H1 (cell line): ENCODE results near the gene ERC1. TPM values are rescaled to one million over a fixed set of nuclear protein-coding genes. Genes with fewer than 3 reads are reported as not detected.

ENCODE experiments used
- CTCF ChIA-PET: fragments of 300-600 bp; sonication (Branson Sonifier 250); formaldehyde crosslinking; loops from one replicate; lab custom pipeline; 2021; ENCODE audit not compliant: partially characterized antibody; lab: Charles Lee
- POLR2A ChIA-PET: fragments of 300-600 bp; sonication (Branson Sonifier 250); formaldehyde crosslinking; loops from one replicate; lab custom pipeline; 2021; ENCODE audit warnings: inconsistent platforms; ENCODE audit not compliant: partially characterized antibody; lab: Charles Lee
- DNase-seq, 2 experiments: peaks; one replicate each; pipeline versions ENCODE4 v3.0.0 to v3.0.0-alpha.2; 2010 to 2022; ENCODE audit warnings: low spot score in 2 of 2, low read depth in 1 of 2, mixed read lengths in 1 of 2
- FAIRE-seq: peaks from 2 replicates; lab custom pipeline; 2011; peaks lifted over from hg19 to GRCh38; lab: Jason Lieb, UNC
- H2AFZ ChIP-seq: 2 replicates; pipeline ENCODE4 v1.8.1; 2012; ENCODE audit warnings: low read length, inconsistent platforms
- H2AK5ac ChIP-seq: 2 replicates; pipeline ENCODE4 v1.6.1; 2013; ENCODE audit warnings: low read depth, low read length
- H2BK120ac ChIP-seq: replicated peaks from 2 replicates; pipeline ENCODE3; 2013; ENCODE audit warnings: low read depth, low read length, inconsistent platforms
- H2BK12ac ChIP-seq: 2 replicates; pipeline ENCODE4 v1.6.1; 2013; ENCODE audit warnings: low read depth, low read length
- H2BK15ac ChIP-seq: 2 replicates; pipeline ENCODE4 v1.6.1; 2013; ENCODE audit warnings: low read length
- H2BK20ac ChIP-seq: 2 replicates; pipeline ENCODE4 v1.6.1; 2013; ENCODE audit warnings: low read length
- H2BK5ac ChIP-seq: 2 replicates; pipeline ENCODE4 v1.6.1; 2013; ENCODE audit warnings: low read depth, low read length
- H3K14ac ChIP-seq: 2 replicates; pipeline ENCODE4 v1.6.1; 2013; ENCODE audit warnings: inconsistent platforms; ENCODE audit not compliant: insufficient read length
- H3K18ac ChIP-seq: 2 replicates; pipeline ENCODE4 v1.6.1; 2013; ENCODE audit warnings: low read length; ENCODE audit errors: extremely low read depth
- H3K23ac ChIP-seq: 2 replicates; pipeline ENCODE4 v1.6.1; 2013; ENCODE audit warnings: inconsistent platforms; ENCODE audit not compliant: insufficient read length
- H3K23me2 ChIP-seq: 2 replicates; pipeline ENCODE4 v1.6.1; 2013; ENCODE audit warnings: low read depth, low read length
- H3K27ac ChIP-seq: 2 replicates; pipeline ENCODE4 v1.6.1; 2011; ENCODE audit warnings: low read depth, low read length, inconsistent platforms
- H3K27me3 ChIP-seq, 4 experiments: replicated peaks in 1 of 4; 1 replicate in 1 of 4; 2 replicates in 3 of 4; pipeline versions ENCODE4 v1.6.1 to v1.8.1; 2011 to 2013; ENCODE audit warnings: low read length in 3 of 4, mild to moderate bottlenecking in 3 of 4, inconsistent platforms in 2 of 4, mixed read lengths in 2 of 4, moderate library complexity in 1 of 4; ENCODE audit not compliant: control insufficient read depth in 3 of 4, insufficient read depth in 3 of 4; ENCODE audit errors: extremely low read depth in 1 of 4
- H3K36me3 ChIP-seq, 4 experiments: 2 replicates each; pipeline versions ENCODE4 v1.6.1 to v1.8.1; 2011 to 2013; ENCODE audit warnings: mild to moderate bottlenecking in 4 of 4, low read length in 3 of 4, moderate library complexity in 2 of 4, control low read depth in 1 of 4, inconsistent platforms in 1 of 4; ENCODE audit not compliant: insufficient read depth in 4 of 4, control insufficient read depth in 2 of 4
- H3K4ac ChIP-seq: replicated peaks from 2 replicates; pipeline ENCODE3; 2013; ENCODE audit warnings: low read length, low read depth, mixed read lengths, inconsistent platforms; ENCODE audit not compliant: insufficient read length
- H3K4me1 ChIP-seq, 4 experiments: replicated peaks in 1 of 4; 1 replicate in 1 of 4; 2 replicates in 3 of 4; pipeline versions ENCODE4 v1.6.1 to v1.8.1; 2011 to 2013; ENCODE audit warnings: low read length in 3 of 4, inconsistent platforms in 2 of 4, mixed read lengths in 1 of 4; ENCODE audit not compliant: insufficient read depth in 4 of 4, control insufficient read depth in 3 of 4
- H3K4me2 ChIP-seq, 2 experiments: 2 replicates each; pipeline versions ENCODE4 v1.6.1 to v1.8.1; 2011 to 2013; ENCODE audit warnings: low read depth in 2 of 2, low read length in 2 of 2, control low read depth in 1 of 2, inconsistent platforms in 1 of 2, mild to moderate bottlenecking in 1 of 2; ENCODE audit not compliant: insufficient read depth in 1 of 2
- H3K4me3 ChIP-seq, 4 experiments: fragments of 200-600, 300-600 bp in 1 of 4; sonication (generic), shearing (Covaris generic), sonication (Bioruptor Twin) in 1 of 4; 2 replicates each; pipeline versions ENCODE4 v1.5.1 to v1.8.1; 2011 to 2016; ENCODE audit warnings: low read length in 4 of 4, low read depth in 3 of 4, control low read depth in 2 of 4, inconsistent platforms in 2 of 4, mild to moderate bottlenecking in 2 of 4, mixed read lengths in 1 of 4, moderate library complexity in 1 of 4; ENCODE audit not compliant: insufficient read depth in 2 of 4; ENCODE audit errors: extremely low read depth in 1 of 4
- H3K56ac ChIP-seq: replicated peaks from 2 replicates; pipeline ENCODE3; 2013; ENCODE audit warnings: low read depth, mild to moderate bottlenecking, mixed read lengths, low read length, inconsistent platforms; ENCODE audit not compliant: insufficient read length
- H3K79me1 ChIP-seq: 2 replicates; pipeline ENCODE4 v1.6.1; 2013; ENCODE audit warnings: low read depth, low read length, control low read depth
- H3K79me2 ChIP-seq, 2 experiments: 2 replicates each; pipeline versions ENCODE4 v1.6.1 to v1.8.1; 2012 to 2013; ENCODE audit warnings: low read length in 2 of 2, mild to moderate bottlenecking in 2 of 2, inconsistent platforms in 1 of 2; ENCODE audit not compliant: insufficient read depth in 2 of 2, control insufficient read depth in 1 of 2
- H3K9ac ChIP-seq, 4 experiments: replicated peaks in 1 of 4; 1 replicate in 1 of 4; 2 replicates in 3 of 4; pipeline versions ENCODE4 v1.6.1 to v1.8.1; 2011 to 2013; ENCODE audit warnings: low read depth in 3 of 4, low read length in 3 of 4, control low read depth in 2 of 4, mild to moderate bottlenecking in 2 of 4, moderate library complexity in 2 of 4, inconsistent platforms in 1 of 4; ENCODE audit errors: extremely low read depth in 1 of 4
- H3K9me3 ChIP-seq, 2 experiments: 2 replicates each; pipeline versions ENCODE4 v1.6.1 to v1.8.1; 2012 to 2013; ENCODE audit warnings: mild to moderate bottlenecking in 2 of 2, moderate library complexity in 2 of 2, control low read depth in 1 of 2, inconsistent platforms in 1 of 2, low read depth in 1 of 2, low read length in 1 of 2, mixed read lengths in 1 of 2; ENCODE audit not compliant: insufficient read depth in 2 of 2
- H4K20me1 ChIP-seq, 2 experiments: replicated peaks in 1 of 2; 2 replicates each; pipeline versions ENCODE3 to v1.8.1; 2011 to 2013; ENCODE audit warnings: inconsistent platforms in 2 of 2, low read length in 2 of 2, mild to moderate bottlenecking in 1 of 2; ENCODE audit not compliant: insufficient read depth in 2 of 2, control insufficient read depth in 1 of 2
- H4K5ac ChIP-seq: 2 replicates; pipeline ENCODE4 v1.6.1; 2013; ENCODE audit warnings: low read length, low read depth, mixed read lengths, inconsistent platforms; ENCODE audit not compliant: insufficient read length
- H4K8ac ChIP-seq: 2 replicates; pipeline ENCODE4 v1.8.0; 2013; ENCODE audit warnings: mild to moderate bottlenecking, moderate library complexity, low read length, inconsistent platforms; ENCODE audit not compliant: insufficient read depth; ENCODE audit errors: extremely low read depth
- H4K91ac ChIP-seq: replicated peaks from 2 replicates; pipeline ENCODE3; 2013; ENCODE audit warnings: low read length, mixed read lengths, inconsistent platforms; ENCODE audit not compliant: insufficient read length
- BACH1 ChIP-seq: IDR thresholded peaks from 2 replicates; pipeline ENCODE4 v1.6.1; 2012; ENCODE audit warnings: low read length, improper control_type of control experiment
- BRCA1 ChIP-seq: IDR thresholded peaks from 2 replicates; pipeline ENCODE4 v1.6.1; 2012; ENCODE audit warnings: low read depth, low read length, improper control_type of control experiment
- EGR1 ChIP-seq: IDR thresholded peaks from 2 replicates; pipeline ENCODE4 v1.6.1; 2011; ENCODE audit warnings: low read depth, low read length, borderline replicate concordance
- HDAC6 ChIP-seq: IDR thresholded peaks from one replicate; pipeline ENCODE4 v1.7.1; 2012; ENCODE audit warnings: low read depth, mild to moderate bottlenecking, inconsistent platforms, low read length, moderate library complexity
- JUN ChIP-seq: IDR thresholded peaks from 2 replicates; pipeline ENCODE4 v1.6.1; 2011; ENCODE audit warnings: low read depth, mild to moderate bottlenecking, improper control_type of control experiment, low read length
- KDM4A ChIP-seq: IDR thresholded peaks from one replicate; pipeline ENCODE4 v1.7.1; 2012; ENCODE audit warnings: low read depth, mild to moderate bottlenecking, moderate library complexity, low read length, inconsistent platforms; ENCODE audit not compliant: severe bottlenecking
- KDM5A ChIP-seq: fragments of 200-600 bp; IDR thresholded peaks from 2 replicates; pipeline ENCODE4 v1.7.1; 2012; ENCODE audit warnings: mild to moderate bottlenecking, low read length, inconsistent platforms, mixed read lengths
- MAFK ChIP-seq: IDR thresholded peaks from 2 replicates; pipeline ENCODE4 v1.6.1; 2012; ENCODE audit warnings: low read depth, mild to moderate bottlenecking, improper control_type of control experiment, low read length
- NANOG ChIP-seq: IDR thresholded peaks from 2 replicates; pipeline ENCODE4 v1.6.1; 2011; ENCODE audit warnings: low read length, low read depth, mild to moderate bottlenecking, inconsistent platforms; ENCODE audit not compliant: insufficient read depth, poor library complexity, severe bottlenecking
- POLR2A ChIP-seq, 2 experiments: IDR thresholded peaks; 1 replicate in 1 of 2; 2 replicates in 1 of 2; pipeline ENCODE4 v1.6.1; 2011; ENCODE audit warnings: low read depth in 2 of 2, low read length in 2 of 2, mild to moderate bottlenecking in 2 of 2; ENCODE audit errors: control extremely low read depth in 1 of 2
- POU5F1 ChIP-seq: IDR thresholded peaks from 2 replicates; pipeline ENCODE4 v1.6.1; 2011; ENCODE audit warnings: low read depth, mild to moderate bottlenecking, low read length, moderate library complexity
- RBBP5 ChIP-seq: IDR thresholded peaks from 2 replicates; pipeline ENCODE4 v1.7.1; 2012; ENCODE audit warnings: low read depth, mild to moderate bottlenecking, inconsistent platforms, low read length, moderate library complexity, borderline replicate concordance
- SP1 ChIP-seq: IDR thresholded peaks from 2 replicates; pipeline ENCODE4 v1.6.1; 2011; ENCODE audit warnings: low read depth, low read length
- SP4 ChIP-seq: IDR thresholded peaks from 2 replicates; pipeline ENCODE4 v1.6.1; 2012; ENCODE audit warnings: low read length, inconsistent platforms
- TBP ChIP-seq: IDR thresholded peaks from 2 replicates; pipeline ENCODE4 v1.6.1; 2011; ENCODE audit warnings: low read depth, low read length, improper control_type of control experiment
- WGBS, 2 experiments: shearing (Covaris generic) in 1 of 2; methylation state at CpG; one replicate each; pipeline versions ENCODE4 v1.1.6 to v1.1.7; 2013 to 2015; ENCODE audit warnings: low lambda C conversion rate in 2 of 2, mixed read lengths in 2 of 2, inconsistent platforms in 1 of 2, low coverage in 1 of 2, missing lambda C conversion rate in 1 of 2; ENCODE audit not compliant: insufficient replicate concordance in 2 of 2, insufficient coverage in 1 of 2, insufficient read length in 1 of 2; ENCODE audit errors: extremely low coverage in 1 of 2, missing lambda C conversion rate in 1 of 2; 5-methylcytosine and 5-hydroxymethylcytosine counted together
- polyA plus RNA-seq, 7 experiments: library from polyadenylated mRNA; depleted of rRNA in 3 of 7; stranded (reverse) in 5 of 7; unstranded in 2 of 7; fragments of >200 nt in 5 of 7; fragments of 200-250 nt in 2 of 7; gene quantifications; 1 replicate in 5 of 7; 2 replicates in 1 of 7; 4 replicates in 1 of 7; pipeline versions ENCODE4 v1.2.1 to v1.2.3, GENCODE V29; 2011 to 2013; ENCODE audit warnings: missing spikeins in 2 of 7, mixed read lengths in 2 of 7
- total RNA-seq: library from RNA; stranded (reverse); fragmentation: NEBNext Ultra II Directional; extraction: Animal tissue kit (Norgen Biotek cat#: 25700); gene quantifications from 2 replicates; pipeline ENCODE4 v1.2.1, GENCODE V29; 2021
- TF ChIP-seq, protein P1 (sequence below): IDR thresholded peaks from 2 replicates; pipeline ENCODE4 v1.6.1; 2011; ENCODE audit warnings: low read length, improper control_type of control experiment

The ERC1 gene
- total and polyA plus RNA-seq, 2 of the 8 experiments (the other 6 are each of a cell fraction or from before 2014, with no cell fraction given), result 7.8 to 45.7 TPM

DNA sequence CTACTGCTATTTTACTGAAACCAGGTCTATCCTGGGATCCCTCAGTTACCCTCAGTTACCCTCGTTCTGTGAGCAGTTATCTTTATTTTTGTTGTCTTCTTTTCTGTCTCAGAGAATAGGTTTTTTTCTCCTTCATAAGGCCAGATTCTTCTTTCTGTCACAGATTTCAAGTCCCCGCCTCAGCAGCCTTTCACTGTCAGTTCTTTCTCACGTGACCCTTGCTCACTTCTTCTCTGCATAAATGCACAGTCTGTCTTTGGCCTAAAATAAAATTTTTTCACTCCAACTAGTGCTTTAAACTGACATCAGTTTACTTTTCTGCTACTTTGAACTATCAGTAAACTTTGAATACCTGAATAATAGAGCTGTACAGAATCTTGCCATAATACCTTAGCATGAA is 299.7 kb downstream of the ERC1 start:
- Histone ChIP-seq H2BK5ac (no peak overlapping the region), H3K4ac (no peak overlapping the region), H4K91ac (no peak overlapping the region), H2AFZ (no peak overlapping the region), H3K9me3 (no peaks in the 10 kb centered on the region), H3K4me1 (peaks cover 0 to 3% (median 0%) of the 10 kb centered on the region in 4 experiments; a peak in 1 of 7 replicates), H2AK5ac (no peak overlapping the region), H4K5ac (no peak overlapping the region), H3K79me2 (no peaks in the 10 kb centered on the region), H4K20me1 (no peaks in the 10 kb centered on the region), H3K36me3 (no peaks in the 10 kb centered on the region), H2BK12ac (no peak overlapping the region), H3K27ac (no peak overlapping the region), H3K56ac (no peak overlapping the region), H2BK15ac (no peak overlapping the region), H2BK20ac (no peak overlapping the region), H3K4me3 (no peak overlapping the region), H4K8ac (no peak overlapping the region), H3K18ac (no peak overlapping the region), H3K14ac (no peak overlapping the region), H2BK120ac (no peak overlapping the region), H3K27me3 (no peaks in the 10 kb centered on the region), H3K23me2 (no peaks in the 10 kb centered on the region), H3K9ac (no peak overlapping the region), H3K4me2 (no peak overlapping the region), H3K23ac (no peak overlapping the region), H3K79me1 (no peaks in the 10 kb centered on the region)
- no peak for FAIRE-seq
- ChIA-PET CTCF (no interaction called here), POLR2A (no interaction called here)
- DNase-seq, result no peak
- 83% methylated on average over 3 of the region's 3 CpGs; no CpG with 5 or more reads in 1 of the 2 experiments for WGBS, 2 experiments
- TF ChIP-seq MAFK, result no peak
- TF ChIP-seq BACH1, result no peak
- TF ChIP-seq HDAC6, result no peak
- no peak for TF ChIP-seq SP4
- no peak for TF ChIP-seq POU5F1
- no peak for TF ChIP-seq TBP
- no peak for TF ChIP-seq EGR1
- TF ChIP-seq KDM4A, result no peak
- TF ChIP-seq POLR2A (IDR thresholded peaks at IDR 0.05; ENCODE audit: control extremely low read depth in 1 of 2, low read depth in 2 of 2, low read length in 2 of 2), result no peak
- no peak for TF ChIP-seq BRCA1
- TF ChIP-seq, protein P1, sequence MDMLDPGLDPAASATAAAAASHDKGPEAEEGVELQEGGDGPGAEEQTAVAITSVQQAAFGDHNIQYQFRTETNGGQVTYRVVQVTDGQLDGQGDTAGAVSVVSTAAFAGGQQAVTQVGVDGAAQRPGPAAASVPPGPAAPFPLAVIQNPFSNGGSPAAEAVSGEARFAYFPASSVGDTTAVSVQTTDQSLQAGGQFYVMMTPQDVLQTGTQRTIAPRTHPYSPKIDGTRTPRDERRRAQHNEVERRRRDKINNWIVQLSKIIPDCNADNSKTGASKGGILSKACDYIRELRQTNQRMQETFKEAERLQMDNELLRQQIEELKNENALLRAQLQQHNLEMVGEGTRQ, result no peak
- no peak for TF ChIP-seq RBBP5
- TF ChIP-seq NANOG, result no peak
- TF ChIP-seq JUN, result no peak
- no peak for TF ChIP-seq KDM5A
- no peak for TF ChIP-seq SP1
